IMR-90 (cell line): ENCODE measurements around the gene ANK3.

Source experiments
- CEBPB ChIP-seq: IDR thresholded peaks from 2 replicates; pipeline ENCODE4 v1.6.1; 2012; ENCODE audit warnings: low read depth, low read length, improper control_type of control experiment
- FOS ChIP-seq: fragments of 150-350 bp; IDR thresholded peaks from 2 replicates; pipeline ENCODE4 v1.6.1; 2016; ENCODE audit warnings: low read depth, low read length
- MAZ ChIP-seq: IDR thresholded peaks from 2 replicates; pipeline ENCODE4 v1.6.1; 2012; ENCODE audit warnings: low read depth, mild to moderate bottlenecking, low read length, improper control_type of control experiment, moderate library complexity, borderline replicate concordance
- POLR2A ChIP-seq: IDR thresholded peaks from 2 replicates; pipeline ENCODE4 v1.6.1; 2012; ENCODE audit warnings: mild to moderate bottlenecking, low read depth, low read length
- RAD21 ChIP-seq: IDR thresholded peaks from 2 replicates; pipeline ENCODE4 v1.6.1; 2012; ENCODE audit warnings: low read length, improper control_type of control experiment
- TF ChIP-seq, protein P1 (sequence below): conservative IDR thresholded peaks from 2 replicates; pipeline ENCODE4 v1.5.1; 2012; ENCODE audit warnings: mild to moderate bottlenecking, low read depth, low read length, improper control_type of control experiment

DNA sequence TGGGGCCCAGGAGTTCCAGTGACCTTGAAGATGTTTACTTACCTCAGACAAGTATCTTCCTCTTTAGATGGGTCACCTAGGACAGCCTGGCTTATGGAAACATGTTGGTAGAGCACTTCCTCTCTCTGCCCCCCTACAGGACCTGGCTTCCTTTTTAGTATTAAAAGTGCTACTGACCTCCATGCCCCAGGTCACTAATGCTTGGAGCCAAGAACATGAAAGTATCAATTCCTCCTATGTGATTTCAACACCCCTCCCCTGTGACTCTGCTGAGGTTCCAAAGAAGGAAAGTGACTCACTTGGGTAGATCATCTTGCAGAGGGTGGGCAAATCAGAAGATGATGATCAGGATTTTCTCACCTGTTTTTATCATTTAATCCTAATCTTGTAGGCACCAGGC, 358.0 kb downstream of the ANK3 start:
- no peak for TF ChIP-seq POLR2A
- TF ChIP-seq, protein P1, sequence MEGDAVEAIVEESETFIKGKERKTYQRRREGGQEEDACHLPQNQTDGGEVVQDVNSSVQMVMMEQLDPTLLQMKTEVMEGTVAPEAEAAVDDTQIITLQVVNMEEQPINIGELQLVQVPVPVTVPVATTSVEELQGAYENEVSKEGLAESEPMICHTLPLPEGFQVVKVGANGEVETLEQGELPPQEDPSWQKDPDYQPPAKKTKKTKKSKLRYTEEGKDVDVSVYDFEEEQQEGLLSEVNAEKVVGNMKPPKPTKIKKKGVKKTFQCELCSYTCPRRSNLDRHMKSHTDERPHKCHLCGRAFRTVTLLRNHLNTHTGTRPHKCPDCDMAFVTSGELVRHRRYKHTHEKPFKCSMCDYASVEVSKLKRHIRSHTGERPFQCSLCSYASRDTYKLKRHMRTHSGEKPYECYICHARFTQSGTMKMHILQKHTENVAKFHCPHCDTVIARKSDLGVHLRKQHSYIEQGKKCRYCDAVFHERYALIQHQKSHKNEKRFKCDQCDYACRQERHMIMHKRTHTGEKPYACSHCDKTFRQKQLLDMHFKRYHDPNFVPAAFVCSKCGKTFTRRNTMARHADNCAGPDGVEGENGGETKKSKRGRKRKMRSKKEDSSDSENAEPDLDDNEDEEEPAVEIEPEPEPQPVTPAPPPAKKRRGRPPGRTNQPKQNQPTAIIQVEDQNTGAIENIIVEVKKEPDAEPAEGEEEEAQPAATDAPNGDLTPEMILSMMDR: no peak
- TF ChIP-seq CEBPB: no peak
- no peak for TF ChIP-seq FOS
- TF ChIP-seq RAD21: no peak
- no peak for TF ChIP-seq MAZ
